ENCODE data around the gene RFFL. TPM values are rescaled to one million over a fixed set of nuclear protein-coding genes. Genes with fewer than 3 reads are reported as not detected.

RFFL gene
- total and polyA plus RNA-seq, 2 donors from 2014 or later: 15.7 to 29.0 TPM

- intact Hi-C loops (cut with DNase I): no loop called here
- peak overlapping the region in 1 of 3 donors; percentile 1 for H3K9ac ChIP-seq (ENCODE audit: low read length in 3 of 3)
- DNase-seq: peak in 1 of 5 donors; percentile 25
- H3K27me3 ChIP-seq (ENCODE audit: control insufficient read depth, insufficient read depth, low read length): no peaks in the 10 kb centered on the region
- FAIRE-seq: no peak
- peak overlapping the region in 1 of 3 donors; percentile 1 for H3K4me3 ChIP-seq (ENCODE audit: low read length in 3 of 3)
- TF ChIP-seq, protein P1, sequence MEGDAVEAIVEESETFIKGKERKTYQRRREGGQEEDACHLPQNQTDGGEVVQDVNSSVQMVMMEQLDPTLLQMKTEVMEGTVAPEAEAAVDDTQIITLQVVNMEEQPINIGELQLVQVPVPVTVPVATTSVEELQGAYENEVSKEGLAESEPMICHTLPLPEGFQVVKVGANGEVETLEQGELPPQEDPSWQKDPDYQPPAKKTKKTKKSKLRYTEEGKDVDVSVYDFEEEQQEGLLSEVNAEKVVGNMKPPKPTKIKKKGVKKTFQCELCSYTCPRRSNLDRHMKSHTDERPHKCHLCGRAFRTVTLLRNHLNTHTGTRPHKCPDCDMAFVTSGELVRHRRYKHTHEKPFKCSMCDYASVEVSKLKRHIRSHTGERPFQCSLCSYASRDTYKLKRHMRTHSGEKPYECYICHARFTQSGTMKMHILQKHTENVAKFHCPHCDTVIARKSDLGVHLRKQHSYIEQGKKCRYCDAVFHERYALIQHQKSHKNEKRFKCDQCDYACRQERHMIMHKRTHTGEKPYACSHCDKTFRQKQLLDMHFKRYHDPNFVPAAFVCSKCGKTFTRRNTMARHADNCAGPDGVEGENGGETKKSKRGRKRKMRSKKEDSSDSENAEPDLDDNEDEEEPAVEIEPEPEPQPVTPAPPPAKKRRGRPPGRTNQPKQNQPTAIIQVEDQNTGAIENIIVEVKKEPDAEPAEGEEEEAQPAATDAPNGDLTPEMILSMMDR (IDR thresholded peaks at IDR 0.05; ENCODE audit: borderline replicate concordance, extremely low read depth, insufficient read depth): no peak
- no peaks in the 10 kb centered on the region for H3K36me3 ChIP-seq (ENCODE audit: control insufficient read depth in 2 of 3, insufficient read depth in 3 of 3, low read length in 3 of 3)
- peak overlapping the region; percentile 16 for H3K27ac ChIP-seq (ENCODE audit: low read depth in 2 of 2, low read length in 2 of 2)
- no peaks in the 10 kb centered on the region for H3K9me3 ChIP-seq (ENCODE audit: control insufficient read depth in 2 of 3, insufficient read depth in 1 of 3, low read length in 3 of 3)
- peaks cover 0 to 12% (median 9%) of the 10 kb centered on the region in 3 donors for H3K4me1 ChIP-seq (ENCODE audit: control insufficient read depth in 2 of 3, insufficient read depth in 2 of 3, low read depth in 1 of 3, low read length in 3 of 3)
These were observed 11.5 kb upstream of the RFFL start for GRCh38 chr17:35074711-35075707.

DNA sequence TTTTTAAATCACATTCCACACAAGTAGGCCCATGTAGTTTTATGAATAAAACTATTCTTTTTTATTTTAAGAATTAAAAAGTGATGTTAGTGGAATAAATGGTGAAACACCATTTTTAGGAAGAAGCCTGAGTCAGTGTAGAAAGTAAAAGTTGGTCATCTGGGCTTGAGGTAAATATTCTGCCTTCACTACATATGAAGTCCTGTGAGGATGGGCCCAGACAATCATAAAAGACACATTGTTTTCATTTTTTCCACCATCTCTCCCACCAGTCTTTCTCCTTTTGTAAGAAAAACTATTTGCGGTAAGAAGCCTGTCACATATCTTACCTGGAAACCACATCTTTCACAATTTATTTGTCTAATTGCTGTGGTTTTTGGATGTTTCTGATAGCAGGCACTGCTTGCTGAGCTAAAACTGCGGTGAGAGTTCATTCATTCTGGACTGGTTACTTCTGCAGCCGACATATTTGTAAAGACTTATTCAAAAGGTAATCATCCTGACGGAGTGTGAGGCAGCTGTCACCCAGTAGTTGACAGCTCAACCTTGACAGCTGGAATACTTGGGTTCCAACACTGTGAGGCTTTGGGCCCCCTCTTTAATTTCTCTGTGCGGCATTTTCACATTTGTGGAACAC is 10.6 kb upstream of the RFFL start:
- Histone ChIP-seq H3K9me3 (ENCODE audit: control insufficient read depth in 2 of 3, insufficient read depth in 1 of 3, low read length in 3 of 3) (no peaks in the 10 kb centered on the region), H3K4me1 (ENCODE audit: control insufficient read depth in 2 of 3, insufficient read depth in 2 of 3, low read depth in 1 of 3, low read length in 3 of 3) (peaks cover 0 to 12% (median 9%) of the 10 kb centered on the region in 3 donors), H3K4me3 (ENCODE audit: low read length in 3 of 3) (peak overlapping the region in 1 of 3 donors; percentile 1), H3K9ac (ENCODE audit: low read length in 3 of 3) (no peak overlapping the region), H3K27me3 (ENCODE audit: control insufficient read depth, insufficient read depth, low read length) (no peaks in the 10 kb centered on the region), H3K27ac (ENCODE audit: low read depth in 2 of 2, low read length in 2 of 2) (peak overlapping the region; percentile 16), H3K36me3 (ENCODE audit: control insufficient read depth in 2 of 3, insufficient read depth in 3 of 3, low read length in 3 of 3) (no peaks in the 10 kb centered on the region)
- FAIRE-seq: no peak
- DNase-seq: no peak
- intact Hi-C loops (cut with DNase I): no loop called here
- TF ChIP-seq, protein P1 (IDR thresholded peaks at IDR 0.05; ENCODE audit: borderline replicate concordance, extremely low read depth, insufficient read depth): no peak

DNA sequence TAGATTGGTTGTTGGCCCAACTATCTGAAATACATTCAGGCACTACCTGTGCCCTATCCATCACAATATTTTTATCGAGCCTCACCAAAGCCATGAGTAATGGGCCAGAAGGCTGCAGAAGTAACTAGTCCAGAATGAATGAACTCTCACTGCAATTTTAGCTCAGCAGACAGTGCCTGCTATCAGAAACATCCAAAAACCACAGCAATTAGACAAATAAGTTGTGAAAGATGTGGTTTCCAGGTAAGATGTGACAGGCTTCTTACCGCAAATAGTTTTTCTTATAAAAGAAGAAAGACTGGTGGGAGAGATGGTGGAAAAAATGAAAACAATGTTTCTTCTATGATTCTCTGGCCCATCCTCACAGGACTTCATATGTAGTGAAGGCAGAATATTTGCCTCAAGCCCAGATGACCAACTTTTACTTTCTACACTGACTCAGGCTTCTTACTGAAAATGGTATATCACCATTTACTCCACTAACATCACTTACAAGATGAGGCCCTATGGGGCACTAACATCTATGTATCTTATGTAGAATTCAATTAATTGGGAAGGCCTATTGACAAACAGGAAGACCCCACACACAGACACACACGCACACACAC is 9.8 kb upstream of the RFFL start:
- no peak for DNase-seq
- Histone ChIP-seq H3K9me3 (ENCODE audit: control insufficient read depth in 2 of 3, insufficient read depth in 1 of 3, low read length in 3 of 3) (no peaks in the 10 kb centered on the region), H3K9ac (ENCODE audit: low read length in 3 of 3) (no peak overlapping the region), H3K4me3 (ENCODE audit: low read length in 3 of 3) (no peak overlapping the region), H3K27ac (ENCODE audit: low read depth in 2 of 2, low read length in 2 of 2) (no peak overlapping the region), H3K27me3 (ENCODE audit: control insufficient read depth, insufficient read depth, low read length) (no peaks in the 10 kb centered on the region), H3K36me3 (ENCODE audit: control insufficient read depth in 2 of 3, insufficient read depth in 3 of 3, low read length in 3 of 3) (no peaks in the 10 kb centered on the region), H3K4me1 (ENCODE audit: control insufficient read depth in 2 of 3, insufficient read depth in 2 of 3, low read depth in 1 of 3, low read length in 3 of 3) (peaks cover 0 to 15% (median 9%) of the 10 kb centered on the region in 3 donors)
- intact Hi-C loops (cut with DNase I): no loop called here
- FAIRE-seq: no peak
- TF ChIP-seq, protein P1 (IDR thresholded peaks at IDR 0.05; ENCODE audit: borderline replicate concordance, extremely low read depth, insufficient read depth): no peak
